ENCODE results near the gene CLPTM1L. TPM values are rescaled to one million over a fixed set of nuclear protein-coding genes. Genes with fewer than 3 reads are reported as not detected.

Gene CLPTM1L
- total and polyA plus RNA-seq, 9 of the 15 experiments (the other 6 are each of a cell fraction or from before 2014, with no cell fraction given): 3.5 to 217 (median 177) TPM

GRCh38 chr5:1376981-1377380, 32.1 kb upstream of the CLPTM1L start:
- BruUV-seq (replicated peaks): no TSS peak
- no peak overlapping the region for H3K4me2 ChIP-seq (ENCODE audit: insufficient read depth, low read length)
- ATAC-seq (no peak), DNase-seq (ENCODE audit: extremely low read depth in 1 of 4, low spot score in 3 of 4) (no peak), FAIRE-seq (no peak)
- no peaks in the 10 kb centered on the region for H3K36me3 ChIP-seq (ENCODE audit: control insufficient read depth, insufficient read depth, low read length)
- intact Hi-C loops (cut with micrococcal nuclease) (no loop called here), in situ Hi-C loops (cut with MboI) (no loop called here)
- no peaks in the 10 kb centered on the region for H3K9me1 ChIP-seq (ENCODE audit: control insufficient read depth, insufficient read depth, low read length)
- TF ChIP-seq ZNF512 (tag; IDR thresholded peaks at IDR 0.05) (no peak), NFE2L1 (tag; IDR thresholded peaks at IDR 0.05; ENCODE audit: borderline replicate concordance, low read depth) (no peak), DACH1 (IDR thresholded peaks at IDR 0.05; ENCODE audit: partially characterized antibody) (no peak)
- TF ChIP-seq, protein P1, sequence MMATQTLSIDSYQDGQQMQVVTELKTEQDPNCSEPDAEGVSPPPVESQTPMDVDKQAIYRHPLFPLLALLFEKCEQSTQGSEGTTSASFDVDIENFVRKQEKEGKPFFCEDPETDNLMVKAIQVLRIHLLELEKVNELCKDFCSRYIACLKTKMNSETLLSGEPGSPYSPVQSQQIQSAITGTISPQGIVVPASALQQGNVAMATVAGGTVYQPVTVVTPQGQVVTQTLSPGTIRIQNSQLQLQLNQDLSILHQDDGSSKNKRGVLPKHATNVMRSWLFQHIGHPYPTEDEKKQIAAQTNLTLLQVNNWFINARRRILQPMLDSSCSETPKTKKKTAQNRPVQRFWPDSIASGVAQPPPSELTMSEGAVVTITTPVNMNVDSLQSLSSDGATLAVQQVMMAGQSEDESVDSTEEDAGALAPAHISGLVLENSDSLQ (IDR thresholded peaks at IDR 0.05): no peak
- TF ChIP-seq, protein P2, sequence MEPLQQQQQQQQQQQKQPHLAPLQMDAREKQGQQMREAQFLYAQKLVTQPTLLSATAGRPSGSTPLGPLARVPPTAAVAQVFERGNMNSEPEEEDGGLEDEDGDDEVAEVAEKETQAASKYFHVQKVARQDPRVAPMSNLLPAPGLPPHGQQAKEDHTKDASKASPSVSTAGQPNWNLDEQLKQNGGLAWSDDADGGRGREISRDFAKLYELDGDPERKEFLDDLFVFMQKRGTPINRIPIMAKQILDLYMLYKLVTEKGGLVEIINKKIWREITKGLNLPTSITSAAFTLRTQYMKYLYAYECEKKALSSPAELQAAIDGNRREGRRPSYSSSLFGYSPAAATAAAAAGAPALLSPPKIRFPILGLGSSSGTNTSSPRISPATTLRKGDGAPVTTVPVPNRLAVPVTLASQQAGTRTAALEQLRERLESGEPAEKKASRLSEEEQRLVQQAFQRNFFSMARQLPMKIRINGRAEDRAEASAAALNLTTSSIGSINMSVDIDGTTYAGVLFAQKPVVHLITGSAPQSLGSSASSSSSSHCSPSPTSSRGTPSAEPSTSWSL (CRISPR knock-in tag; IDR thresholded peaks at IDR 0.05; ENCODE audit: borderline replicate concordance): no peak
- POLR2A ChIA-PET: no interaction called here
- 0 out of 2 replicates have a peak, but pooled peaks cover 3% of the 10 kb centered on the region for H4K20me1 ChIP-seq (replicated peaks; ENCODE audit: control insufficient read depth, insufficient read depth, low read length)
- no peak overlapping the region for H3K9ac ChIP-seq (ENCODE audit: insufficient read depth in 1 of 2, low read depth in 2 of 2, low read length in 2 of 2)
- H3K4me1 ChIP-seq (replicated peaks in 1 of 2; ENCODE audit: control insufficient read depth in 2 of 2, insufficient read depth in 2 of 2, low read length in 2 of 2): peaks cover 0 to 13% of the 10 kb centered on the region in 2 experiments; a peak in 2 of 5 replicates
- 0 out of 2 replicates have a peak, but pooled peaks cover 6% of the 10 kb centered on the region for H3K9me3 ChIP-seq (replicated peaks; ENCODE audit: control insufficient read depth, insufficient read depth, low read depth, low read length)
- H3K27me3 ChIP-seq (ENCODE audit: control insufficient read depth in 2 of 2, insufficient read depth in 2 of 2, low read length in 2 of 2): peaks cover 60 to 84% of the 10 kb centered on the region in 2 experiments
- no peak overlapping the region for H3K27ac ChIP-seq (ENCODE audit: extremely low read depth, low read depth, low read length)
- no peaks in the 10 kb centered on the region for H3K79me2 ChIP-seq (ENCODE audit: control insufficient read depth, insufficient read depth, low read length)
- no peak overlapping the region for H2AFZ ChIP-seq (ENCODE audit: low read depth, low read length)
- no peak overlapping the region for H3K4me3 ChIP-seq
- CTCF ChIA-PET (ENCODE audit: low intra/inter-chr PET ratio): no interaction called here
- WGBS (ENCODE audit: insufficient coverage, low coverage, missing lambda C conversion rate): 4% methylated on average over 3 of the region's 3 CpGs

Measured in K562 (cell line).